Liver (tissue), 9 donors: ENCODE results near the gene CLASRP. TPM values are rescaled to one million over a fixed set of nuclear protein-coding genes. Genes with fewer than 3 reads are reported as not detected.

Experiments used
- DNase-seq: peaks from one replicate; pipeline ENCODE4 v3.0.0-alpha.2; 2017; ENCODE audit warnings: low spot score
- H3K27ac ChIP-seq, 2 donors: one replicate each; pipeline ENCODE4 v1.7.0; 2013; ENCODE audit warnings: inconsistent platforms in 2 of 2, low read length in 2 of 2, control low read depth in 1 of 2, low read depth in 1 of 2, mild to moderate bottlenecking in 1 of 2
- H3K27me3 ChIP-seq, 4 donors: one replicate each; pipeline versions ENCODE4 v1.6.1 to v1.7.0; 2013; ENCODE audit warnings: low read length in 3 of 4, inconsistent platforms in 1 of 4, mild to moderate bottlenecking in 1 of 4, moderate library complexity in 1 of 4; ENCODE audit not compliant: control insufficient read depth in 4 of 4, insufficient read depth in 4 of 4
- H3K36me3 ChIP-seq, 4 donors: one replicate each; pipeline versions ENCODE4 v1.6.1 to v1.7.0; 2013; ENCODE audit warnings: low read length in 3 of 4, mild to moderate bottlenecking in 3 of 4, low read depth in 1 of 4, moderate library complexity in 1 of 4; ENCODE audit not compliant: control insufficient read depth in 4 of 4, insufficient read depth in 3 of 4
- H3K4me1 ChIP-seq, 4 donors: one replicate each; pipeline versions ENCODE4 v1.6.1 to v1.7.0; 2013; ENCODE audit warnings: low read length in 3 of 4, mild to moderate bottlenecking in 3 of 4, moderate library complexity in 1 of 4; ENCODE audit not compliant: control insufficient read depth in 4 of 4, insufficient read depth in 4 of 4
- H3K4me3 ChIP-seq, 3 donors: one replicate each; pipeline versions ENCODE4 v1.6.1 to v1.7.0; 2013; ENCODE audit warnings: low read length in 3 of 3, control low read depth in 1 of 3, low read depth in 1 of 3, mild to moderate bottlenecking in 1 of 3
- H3K9ac ChIP-seq, 2 donors: one replicate each; pipeline ENCODE4 v1.7.0; 2013; ENCODE audit warnings: low read length in 2 of 2, mild to moderate bottlenecking in 2 of 2, moderate library complexity in 2 of 2, control low read depth in 1 of 2, low read depth in 1 of 2
- H3K9me3 ChIP-seq, 4 donors: one replicate each; pipeline versions ENCODE4 v1.6.1 to v1.7.0; 2013; ENCODE audit warnings: low read length in 3 of 4; ENCODE audit not compliant: control insufficient read depth in 4 of 4
- FOXA1 ChIP-seq: IDR thresholded peaks from 2 replicates; pipeline ENCODE4 v1.6.1; 2016; ENCODE audit warnings: antibody characterized with exemption
- FOXA2 ChIP-seq: IDR thresholded peaks from 2 replicates; pipeline ENCODE4 v1.6.1; 2016; ENCODE audit warnings: antibody characterized with exemption
- GABPA ChIP-seq, 2 donors: IDR thresholded peaks in 1 of 2; conservative IDR thresholded peaks in 1 of 2; 2 replicates each; pipeline ENCODE4 v1.6.1; 2016; ENCODE audit warnings: antibody characterized with exemption in 2 of 2, mild to moderate bottlenecking in 1 of 2, moderate library complexity in 1 of 2
- HNF4G ChIP-seq: IDR thresholded peaks from 2 replicates; pipeline ENCODE4 v1.6.1; 2016; ENCODE audit warnings: antibody characterized with exemption
- JUND ChIP-seq, 2 donors: IDR thresholded peaks; 2 replicates each; pipeline ENCODE4 v1.6.1; 2016; ENCODE audit warnings: antibody characterized with exemption in 2 of 2
- NR2F2 ChIP-seq: IDR thresholded peaks from 2 replicates; pipeline ENCODE4 v1.6.1; 2016; ENCODE audit warnings: antibody characterized with exemption
- RAD21 ChIP-seq, 2 donors: IDR thresholded peaks; 2 replicates each; pipeline ENCODE4 v1.6.1; 2016; ENCODE audit warnings: antibody characterized with exemption in 2 of 2, mild to moderate bottlenecking in 2 of 2
- RXRA ChIP-seq, 2 donors: IDR thresholded peaks; 2 replicates each; pipeline ENCODE4 v1.6.1; 2017 to 2018; ENCODE audit warnings: antibody characterized with exemption in 2 of 2, mild to moderate bottlenecking in 1 of 2
- SP1 ChIP-seq: IDR thresholded peaks from 2 replicates; pipeline ENCODE4 v1.6.1; 2018; ENCODE audit warnings: antibody characterized with exemption, mild to moderate bottlenecking
- TAF1 ChIP-seq: conservative IDR thresholded peaks from 2 replicates; pipeline ENCODE4 v1.6.1; 2016; ENCODE audit warnings: antibody characterized with exemption, mild to moderate bottlenecking
- WGBS: extraction: QIAGEN DNeasy Blood & Tissue Kit; methylation state at CpG from one replicate; pipeline ENCODE4 v1.1.7; 2013; 5-methylcytosine and 5-hydroxymethylcytosine counted together
- polyA plus RNA-seq, 2 donors: library from polyadenylated mRNA; stranded (reverse) in 1 of 2; unstranded in 1 of 2; fragments of 200-250 nt in 1 of 2; fragments of >200 nt in 1 of 2; fragmentation: Nextera tagmentation in 1 of 2; extraction: Ambion mirVana in 1 of 2; gene quantifications; one replicate each; pipeline versions ENCODE4 v1.2.1 to v1.2.3, GENCODE V29; 2013 to 2015
- total RNA-seq, 2 donors: library from RNA; depleted of rRNA; stranded (reverse); fragments of >200 nt; gene quantifications; one replicate each; pipeline ENCODE4 v1.2.3, GENCODE V29; 2014
- TF ChIP-seq, protein P1 (sequence below): fragments of 150-350 bp; IDR thresholded peaks from 2 replicates; pipeline ENCODE4 v1.5.1; 2017; ENCODE audit warnings: improper control_type of control experiment, low read depth, low read length; ENCODE audit not compliant: missing input control
- TF ChIP-seq, protein P2 (sequence below): IDR thresholded peaks from 2 replicates; pipeline ENCODE4 v1.6.1; 2016; ENCODE audit warnings: antibody characterized with exemption
- TF ChIP-seq, protein P3 (sequence below): IDR thresholded peaks from 2 replicates; pipeline ENCODE4 v1.6.1; 2016; ENCODE audit warnings: antibody characterized with exemption
- TF ChIP-seq, protein P4 (sequence below): IDR thresholded peaks from 2 replicates; pipeline ENCODE4 v1.6.1; 2016; ENCODE audit warnings: antibody characterized with exemption
- TF ChIP-seq, protein P5 (sequence below): IDR thresholded peaks from 2 replicates; pipeline ENCODE4 v1.6.1; 2016; ENCODE audit warnings: antibody characterized with exemption, mild to moderate bottlenecking
- donor health status: healthy.
- donor health status: healthy.
- donor health status: healthy.
- donor health status: healthy.
- donor health status: healthy.

Gene CLASRP
- total and polyA plus RNA-seq, 4 donors = 9.0 to 44.3 (median 12.8) TPM

DNA sequence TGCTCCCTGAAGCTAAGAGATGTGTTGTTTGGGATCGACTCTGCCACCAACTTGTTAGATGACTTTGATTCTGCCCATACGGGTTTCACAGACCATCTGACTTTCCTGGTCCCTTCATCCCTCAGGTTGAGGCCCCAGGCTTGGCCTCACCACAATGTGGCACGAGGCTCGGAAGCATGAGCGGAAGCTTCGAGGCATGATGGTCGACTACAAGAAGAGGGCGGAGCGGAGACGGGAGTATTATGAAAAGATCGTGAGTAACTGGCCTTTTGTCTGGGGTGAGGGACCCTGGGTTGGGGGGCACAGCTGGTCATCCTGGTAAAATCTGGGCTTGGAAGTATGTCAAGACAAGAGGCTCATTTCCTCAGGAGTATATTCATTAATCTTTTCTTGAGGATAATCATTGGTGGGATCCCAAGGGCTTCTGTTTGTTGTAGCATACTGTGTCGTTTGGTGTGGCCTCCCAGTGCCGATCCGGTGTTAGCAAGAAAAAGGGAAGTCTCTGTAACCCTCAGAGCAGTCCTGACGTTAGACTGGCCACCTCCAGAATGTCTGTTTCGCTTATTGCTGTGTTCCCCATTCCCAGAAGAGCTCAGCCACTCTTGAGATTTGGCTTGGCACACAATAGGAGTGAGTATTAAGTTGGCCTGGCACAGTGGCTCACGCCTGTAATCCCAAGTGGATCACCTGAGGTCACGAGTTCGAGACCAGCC lies 1.4 kb downstream of the CLASRP start:
- H3K27ac ChIP-seq = peak overlapping the region; percentile 97 to 99
- H3K4me3 ChIP-seq = peak overlapping the region in 2 of 3 donors; percentile 90 to 96
- peaks cover 8 to 47% (median 42%) of the 10 kb centered on the region in 4 donors for H3K4me1 ChIP-seq
- TF ChIP-seq FOXA1 (no peak), RAD21 (IDR thresholded peaks at IDR 0.05) (no peak), GABPA (IDR thresholded peaks at IDR 0.05 in 1 of 2, conservative IDR thresholded peaks at IDR 0.05 in 1 of 2) (no peak), SP1 (no peak)
- TF ChIP-seq, protein P1, sequence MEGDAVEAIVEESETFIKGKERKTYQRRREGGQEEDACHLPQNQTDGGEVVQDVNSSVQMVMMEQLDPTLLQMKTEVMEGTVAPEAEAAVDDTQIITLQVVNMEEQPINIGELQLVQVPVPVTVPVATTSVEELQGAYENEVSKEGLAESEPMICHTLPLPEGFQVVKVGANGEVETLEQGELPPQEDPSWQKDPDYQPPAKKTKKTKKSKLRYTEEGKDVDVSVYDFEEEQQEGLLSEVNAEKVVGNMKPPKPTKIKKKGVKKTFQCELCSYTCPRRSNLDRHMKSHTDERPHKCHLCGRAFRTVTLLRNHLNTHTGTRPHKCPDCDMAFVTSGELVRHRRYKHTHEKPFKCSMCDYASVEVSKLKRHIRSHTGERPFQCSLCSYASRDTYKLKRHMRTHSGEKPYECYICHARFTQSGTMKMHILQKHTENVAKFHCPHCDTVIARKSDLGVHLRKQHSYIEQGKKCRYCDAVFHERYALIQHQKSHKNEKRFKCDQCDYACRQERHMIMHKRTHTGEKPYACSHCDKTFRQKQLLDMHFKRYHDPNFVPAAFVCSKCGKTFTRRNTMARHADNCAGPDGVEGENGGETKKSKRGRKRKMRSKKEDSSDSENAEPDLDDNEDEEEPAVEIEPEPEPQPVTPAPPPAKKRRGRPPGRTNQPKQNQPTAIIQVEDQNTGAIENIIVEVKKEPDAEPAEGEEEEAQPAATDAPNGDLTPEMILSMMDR = no peak
- TF ChIP-seq, protein P2, sequence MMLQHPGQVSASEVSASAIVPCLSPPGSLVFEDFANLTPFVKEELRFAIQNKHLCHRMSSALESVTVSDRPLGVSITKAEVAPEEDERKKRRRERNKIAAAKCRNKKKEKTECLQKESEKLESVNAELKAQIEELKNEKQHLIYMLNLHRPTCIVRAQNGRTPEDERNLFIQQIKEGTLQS = no peak
- TF ChIP-seq, protein P3, sequence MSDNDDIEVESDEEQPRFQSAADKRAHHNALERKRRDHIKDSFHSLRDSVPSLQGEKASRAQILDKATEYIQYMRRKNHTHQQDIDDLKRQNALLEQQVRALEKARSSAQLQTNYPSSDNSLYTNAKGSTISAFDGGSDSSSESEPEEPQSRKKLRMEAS = no peak
- no peaks in the 10 kb centered on the region for H3K27me3 ChIP-seq
- peak overlapping the region; percentile 4 to 98 for H3K9ac ChIP-seq
- DNase-seq = no peak
- H3K9me3 ChIP-seq = no peaks in the 10 kb centered on the region
- WGBS = 79% methylated on average over 19 of the region's 19 CpGs
- peaks cover 0 to 22% (median 12%) of the 10 kb centered on the region in 4 donors for H3K36me3 ChIP-seq

DNA sequence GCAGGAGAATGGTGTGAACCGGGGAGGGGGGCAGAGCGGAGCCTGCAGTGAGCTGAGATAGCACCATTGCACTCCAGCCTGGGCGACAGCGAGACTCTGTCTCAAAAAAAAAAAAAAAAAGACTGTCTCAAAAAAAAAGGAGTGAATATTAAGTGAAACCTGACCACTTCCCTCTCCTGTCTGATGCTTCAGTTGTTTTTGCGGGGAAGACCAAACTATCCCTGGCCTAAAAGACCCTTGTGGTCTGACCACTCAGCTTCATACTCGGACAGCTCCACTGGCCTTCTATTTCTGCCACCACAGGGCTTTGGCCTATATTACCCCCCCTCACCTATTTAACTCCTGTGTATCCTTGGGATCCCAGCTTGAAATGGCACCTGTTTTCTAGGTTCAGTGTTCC lies 2.3 kb downstream of the CLASRP start:
- Histone ChIP-seq H3K27me3 (no peaks in the 10 kb centered on the region), H3K4me1 (peaks cover 9 to 56% (median 51%) of the 10 kb centered on the region in 4 donors), H3K9me3 (no peaks in the 10 kb centered on the region), H3K36me3 (peaks cover 0 to 19% (median 8%) of the 10 kb centered on the region in 4 donors), H3K9ac (no peak overlapping the region), H3K27ac (no peak overlapping the region), H3K4me3 (no peak overlapping the region)
- WGBS = 93% methylated on average over 6 of the region's 6 CpGs
- DNase-seq = no peak
- no peak for TF ChIP-seq TAF1
- no peak for TF ChIP-seq FOXA2
- TF ChIP-seq, protein P1 = no peak
- TF ChIP-seq SP1 = no peak
- TF ChIP-seq, protein P4, sequence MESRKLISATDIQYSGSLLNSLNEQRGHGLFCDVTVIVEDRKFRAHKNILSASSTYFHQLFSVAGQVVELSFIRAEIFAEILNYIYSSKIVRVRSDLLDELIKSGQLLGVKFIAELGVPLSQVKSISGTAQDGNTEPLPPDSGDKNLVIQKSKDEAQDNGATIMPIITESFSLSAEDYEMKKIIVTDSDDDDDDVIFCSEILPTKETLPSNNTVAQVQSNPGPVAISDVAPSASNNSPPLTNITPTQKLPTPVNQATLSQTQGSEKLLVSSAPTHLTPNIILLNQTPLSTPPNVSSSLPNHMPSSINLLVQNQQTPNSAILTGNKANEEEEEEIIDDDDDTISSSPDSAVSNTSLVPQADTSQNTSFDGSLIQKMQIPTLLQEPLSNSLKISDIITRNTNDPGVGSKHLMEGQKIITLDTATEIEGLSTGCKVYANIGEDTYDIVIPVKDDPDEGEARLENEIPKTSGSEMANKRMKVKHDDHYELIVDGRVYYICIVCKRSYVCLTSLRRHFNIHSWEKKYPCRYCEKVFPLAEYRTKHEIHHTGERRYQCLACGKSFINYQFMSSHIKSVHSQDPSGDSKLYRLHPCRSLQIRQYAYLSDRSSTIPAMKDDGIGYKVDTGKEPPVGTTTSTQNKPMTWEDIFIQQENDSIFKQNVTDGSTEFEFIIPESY = no peak
- TF ChIP-seq HNF4G = no peak
- TF ChIP-seq RXRA (IDR thresholded peaks at IDR 0.05) = no peak
- no peak for TF ChIP-seq FOXA1
- no peak for TF ChIP-seq GABPA (IDR thresholded peaks at IDR 0.05 in 1 of 2, conservative IDR thresholded peaks at IDR 0.05 in 1 of 2)
- no peak for TF ChIP-seq JUND (IDR thresholded peaks at IDR 0.05)
- TF ChIP-seq RAD21 (IDR thresholded peaks at IDR 0.05) = no peak
- TF ChIP-seq NR2F2 = no peak
- TF ChIP-seq, protein P5, sequence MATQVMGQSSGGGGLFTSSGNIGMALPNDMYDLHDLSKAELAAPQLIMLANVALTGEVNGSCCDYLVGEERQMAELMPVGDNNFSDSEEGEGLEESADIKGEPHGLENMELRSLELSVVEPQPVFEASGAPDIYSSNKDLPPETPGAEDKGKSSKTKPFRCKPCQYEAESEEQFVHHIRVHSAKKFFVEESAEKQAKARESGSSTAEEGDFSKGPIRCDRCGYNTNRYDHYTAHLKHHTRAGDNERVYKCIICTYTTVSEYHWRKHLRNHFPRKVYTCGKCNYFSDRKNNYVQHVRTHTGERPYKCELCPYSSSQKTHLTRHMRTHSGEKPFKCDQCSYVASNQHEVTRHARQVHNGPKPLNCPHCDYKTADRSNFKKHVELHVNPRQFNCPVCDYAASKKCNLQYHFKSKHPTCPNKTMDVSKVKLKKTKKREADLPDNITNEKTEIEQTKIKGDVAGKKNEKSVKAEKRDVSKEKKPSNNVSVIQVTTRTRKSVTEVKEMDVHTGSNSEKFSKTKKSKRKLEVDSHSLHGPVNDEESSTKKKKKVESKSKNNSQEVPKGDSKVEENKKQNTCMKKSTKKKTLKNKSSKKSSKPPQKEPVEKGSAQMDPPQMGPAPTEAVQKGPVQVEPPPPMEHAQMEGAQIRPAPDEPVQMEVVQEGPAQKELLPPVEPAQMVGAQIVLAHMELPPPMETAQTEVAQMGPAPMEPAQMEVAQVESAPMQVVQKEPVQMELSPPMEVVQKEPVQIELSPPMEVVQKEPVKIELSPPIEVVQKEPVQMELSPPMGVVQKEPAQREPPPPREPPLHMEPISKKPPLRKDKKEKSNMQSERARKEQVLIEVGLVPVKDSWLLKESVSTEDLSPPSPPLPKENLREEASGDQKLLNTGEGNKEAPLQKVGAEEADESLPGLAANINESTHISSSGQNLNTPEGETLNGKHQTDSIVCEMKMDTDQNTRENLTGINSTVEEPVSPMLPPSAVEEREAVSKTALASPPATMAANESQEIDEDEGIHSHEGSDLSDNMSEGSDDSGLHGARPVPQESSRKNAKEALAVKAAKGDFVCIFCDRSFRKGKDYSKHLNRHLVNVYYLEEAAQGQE = no peak
